HepG2 (cell line): Measurements from ENCODE around the gene SUPT6H. TPM values are rescaled to one million over a fixed set of nuclear protein-coding genes. Genes with fewer than 3 reads are reported as not detected.

Experiments used
- ATAC-seq: fragments of 200-7000 bp; cut with Tn5 transposase; 3 replicates; pipeline ENCODE4 v1.9.1; 2020; ENCODE audit warnings: mild to moderate bottlenecking, moderate library complexity
- BruUV-seq: library from RNA; stranded (reverse); fragments of 400-500 nt; replicated peaks from 2 replicates; lab custom pipeline; 2021; lab: Mats Ljungman, UMichigan
- CTCF ChIA-PET: fragments of 300-600 bp; formaldehyde crosslinking; extraction: SDS; loops from one replicate; lab custom pipeline; 2021; ENCODE audit warnings: low total read pairs, inconsistent platforms, low intra/inter-chr PET ratio; lab: Yijun Ruan, JAX
- POLR2A ChIA-PET: fragments of 350-600 bp; sonication (Branson Sonifier 250); formaldehyde crosslinking; loops from one replicate; lab custom pipeline; 2020; ENCODE audit warnings: antibody characterized with exemption, inconsistent platforms; lab: Yijun Ruan, JAX
- DNase-seq: peaks from one replicate; pipeline ENCODE4 v3.0.0-alpha.2; 2015; ENCODE audit warnings: low spot score
- FAIRE-seq: peaks from 3 replicates; lab custom pipeline; 2011; peaks lifted over from hg19 to GRCh38; lab: Jason Lieb, UNC
- H2AFZ ChIP-seq: one replicate; pipeline ENCODE4 v1.6.1; 2011; ENCODE audit warnings: low read length, inconsistent platforms
- H3K27ac ChIP-seq: fragments of 300-600 bp; 3 replicates; pipeline ENCODE4 v1.8.0; 2011; ENCODE audit warnings: mixed run types, mild to moderate bottlenecking, mixed read lengths, low read length, inconsistent platforms; ENCODE audit not compliant: insufficient read depth; ENCODE audit errors: extremely low read length
- H3K27me3 ChIP-seq, 2 experiments: fragments of 200-600 bp in 1 of 2; 2 replicates in 1 of 2; 3 replicates in 1 of 2; pipeline versions ENCODE4 v1.6.0 to v1.8.0; 2011; ENCODE audit warnings: low read length in 2 of 2, mild to moderate bottlenecking in 2 of 2, moderate library complexity in 2 of 2, inconsistent platforms in 1 of 2; ENCODE audit not compliant: insufficient read depth in 2 of 2, control insufficient read depth in 1 of 2
- H3K36me3 ChIP-seq, 2 experiments: fragments of 200-600 bp in 1 of 2; replicated peaks in 1 of 2; 2 replicates in 1 of 2; 3 replicates in 1 of 2; pipeline versions ENCODE4 v1.5.1 to v1.8.0; 2011; ENCODE audit warnings: low read length in 2 of 2, inconsistent platforms in 1 of 2; ENCODE audit not compliant: insufficient read depth in 2 of 2, control insufficient read depth in 1 of 2
- H3K4me1 ChIP-seq: 2 replicates; pipeline ENCODE4 v1.5.1; 2012; ENCODE audit warnings: low read length, inconsistent platforms; ENCODE audit not compliant: insufficient read depth
- H3K4me2 ChIP-seq: 2 replicates; pipeline ENCODE4 v1.6.0; 2011; ENCODE audit warnings: low read depth, low read length, inconsistent platforms
- H3K4me3 ChIP-seq, 3 experiments: fragments of 200-600 bp in 1 of 3; sonication (generic), shearing (Covaris generic) in 1 of 3; replicated peaks in 1 of 3; 2 replicates each; pipeline ENCODE4 v1.5.1; 2011 to 2016; ENCODE audit warnings: low read length in 3 of 3, inconsistent platforms in 2 of 3, low read depth in 2 of 3, mild to moderate bottlenecking in 2 of 3, control low read depth in 1 of 3, mixed read lengths in 1 of 3; ENCODE audit not compliant: insufficient read depth in 1 of 3
- H3K79me2 ChIP-seq: one replicate; pipeline ENCODE4 v1.6.1; 2011; ENCODE audit warnings: low read length, inconsistent platforms; ENCODE audit not compliant: insufficient read depth
- H3K9ac ChIP-seq: 2 replicates; pipeline ENCODE4 v1.6.0; 2011; ENCODE audit warnings: mild to moderate bottlenecking, low read depth, low read length, inconsistent platforms; ENCODE audit not compliant: insufficient read depth
- H3K9me3 ChIP-seq: 2 replicates; pipeline ENCODE4 v1.5.1; 2012; ENCODE audit warnings: mild to moderate bottlenecking, low read length
- H4K20me1 ChIP-seq: 2 replicates; pipeline ENCODE4 v1.6.0; 2011; ENCODE audit warnings: inconsistent platforms, mild to moderate bottlenecking, low read length, moderate library complexity; ENCODE audit not compliant: insufficient read depth
- ASH2L ChIP-seq: fragments of 300-600, 200-600 bp; sonication (generic); IDR thresholded peaks from 2 replicates; pipeline ENCODE4 v1.7.0; 2017; ENCODE audit warnings: low read depth, mild to moderate bottlenecking, moderate library complexity, mixed read lengths, low read length; ENCODE audit not compliant: insufficient read length
- KDM1A ChIP-seq: IDR thresholded peaks from 2 replicates; pipeline ENCODE4 v1.6.1; 2016; ENCODE audit warnings: missing compliant biosample characterization
- MTA3 ChIP-seq: sonication (generic); formaldehyde crosslinking; IDR thresholded peaks from 2 replicates; pipeline ENCODE4 v1.4.0; 2020; ENCODE audit warnings: missing genetic modification reagents
- PHF21A ChIP-seq: sonication (generic); formaldehyde crosslinking; IDR thresholded peaks from 2 replicates; pipeline ENCODE4 v1.5.0; 2020; ENCODE audit warnings: mild to moderate bottlenecking, missing genetic modification reagents
- POLR2AphosphoS5 ChIP-seq: IDR thresholded peaks from 2 replicates; pipeline ENCODE4 v1.6.1; 2012; ENCODE audit warnings: low read depth, low read length
- SKI ChIP-seq: fragments of 450-650 bp; IDR thresholded peaks from one replicate; pipeline ENCODE4 v1.6.1; 2018; ENCODE audit warnings: mild to moderate bottlenecking; ENCODE audit not compliant: partially characterized antibody
- SNAI1 ChIP-seq: sonication (generic); formaldehyde crosslinking; IDR thresholded peaks from 2 replicates; pipeline ENCODE4 v1.5.0; 2020; ENCODE audit warnings: mild to moderate bottlenecking, missing genetic modification reagents, borderline replicate concordance
- SP2 ChIP-seq: sonication (generic); formaldehyde crosslinking; IDR thresholded peaks from 2 replicates; pipeline ENCODE4 v1.5.1; 2020; ENCODE audit warnings: mild to moderate bottlenecking, missing genetic modification reagents
- SP5 ChIP-seq: IDR thresholded peaks from 2 replicates; pipeline ENCODE4 v1.6.1; 2016; ENCODE audit warnings: low read depth, borderline replicate concordance
- TGIF2 ChIP-seq: IDR thresholded peaks from 2 replicates; pipeline ENCODE4 v1.6.1; 2016; ENCODE audit warnings: control low read depth, missing compliant biosample characterization
- ZNF180 ChIP-seq: sonication (generic); formaldehyde crosslinking; IDR thresholded peaks from 2 replicates; pipeline ENCODE4 v1.4.0; 2020; ENCODE audit warnings: low read depth, missing genetic modification reagents, borderline replicate concordance
- ZNF496 ChIP-seq: sonication (generic); formaldehyde crosslinking; IDR thresholded peaks from 2 replicates; pipeline ENCODE4 v1.8.1; 2023; ENCODE audit warnings: mild to moderate bottlenecking, moderate library complexity, missing genetic modification reagents; ENCODE audit not compliant: insufficient replicate concordance
- ZNF607 ChIP-seq: sonication (generic); formaldehyde crosslinking; IDR thresholded peaks from 2 replicates; pipeline ENCODE4 v1.5.1; 2020; ENCODE audit warnings: missing genetic modification reagents, mild to moderate bottlenecking, borderline replicate concordance
- ZNF672 ChIP-seq: sonication (generic); formaldehyde crosslinking; IDR thresholded peaks from 2 replicates; pipeline ENCODE4 v1.8.1; 2022; ENCODE audit warnings: missing genetic modification reagents
- WGBS: methylation state at CpG from one replicate; pipeline ENCODE4 v1.1.6; 2017; ENCODE audit warnings: low lambda C conversion rate; 5-methylcytosine and 5-hydroxymethylcytosine counted together
- in situ Hi-C: cut with HindIII; loops from 2 replicates; pipeline ENCODE4 v1.10.0; 2017; ENCODE audit warnings: low pct_unique_long_range_greater_than_20kb; ENCODE audit not compliant: extremely low pct_ligation_motif_present
- intact Hi-C: fragments of 100-400 bp; cut with micrococcal nuclease; formaldehyde crosslinking; loops from one replicate; pipeline ENCODE4 v1.10.0; 2022; ENCODE audit not compliant: unreplicated experiment
- polyA plus RNA-seq, 8 experiments: library from polyadenylated mRNA; depleted of rRNA in 3 of 8; stranded (reverse) in 7 of 8; unstranded in 1 of 8; fragments of >200 nt; fragmentation: Illumina TruSeq in 4 of 8; extraction: Trizol in 4 of 8; gene quantifications; 2 replicates each; pipeline versions ENCODE4 v1.2.1 to v1.2.3, GENCODE V29; 2011 to 2016; ENCODE audit warnings: low read depth in 4 of 8, missing spikeins in 1 of 8, mixed read lengths in 1 of 8; ENCODE audit not compliant: insufficient read depth in 1 of 8
- total RNA-seq, 5 experiments: library from RNA; depleted of rRNA; stranded (reverse); fragments of >200 nt; fragmentation: Illumina TruSeq; extraction: Trizol; gene quantifications; 2 replicates each; pipeline ENCODE4 v1.2.3, GENCODE V29; 2016; ENCODE audit warnings: low read depth in 1 of 5
- TF ChIP-seq, protein P1 (sequence below): sonication (generic); formaldehyde crosslinking; IDR thresholded peaks from 2 replicates; pipeline ENCODE4 v1.8.0; 2023; ENCODE audit warnings: mild to moderate bottlenecking, missing genetic modification reagents
- TF ChIP-seq, protein P2 (sequence below): IDR thresholded peaks from 2 replicates; pipeline ENCODE4 v1.6.1; 2016; ENCODE audit warnings: missing compliant biosample characterization, missing genetic modification reagents, borderline replicate concordance
- TF ChIP-seq, protein P3 (sequence below): sonication (generic); formaldehyde crosslinking; IDR thresholded peaks from 2 replicates; pipeline ENCODE4 v1.8.1; 2023; ENCODE audit warnings: mild to moderate bottlenecking, missing genetic modification reagents
- TF ChIP-seq, protein P4 (sequence below): sonication (generic); formaldehyde crosslinking; conservative IDR thresholded peaks from 2 replicates; pipeline ENCODE4 v1.8.0; 2022; ENCODE audit warnings: mild to moderate bottlenecking, moderate library complexity, missing genetic modification reagents
- TF ChIP-seq, protein P5 (sequence below): sonication (generic); formaldehyde crosslinking; IDR thresholded peaks from 2 replicates; pipeline ENCODE4 v1.8.1; 2023; ENCODE audit warnings: mild to moderate bottlenecking, missing genetic modification reagents, borderline replicate concordance

SUPT6H gene
- total and polyA plus RNA-seq, 2 of the 13 experiments (the other 11 are each of a cell fraction or from before 2014, with no cell fraction given) = 32.7 to 39.9 TPM

DNA sequence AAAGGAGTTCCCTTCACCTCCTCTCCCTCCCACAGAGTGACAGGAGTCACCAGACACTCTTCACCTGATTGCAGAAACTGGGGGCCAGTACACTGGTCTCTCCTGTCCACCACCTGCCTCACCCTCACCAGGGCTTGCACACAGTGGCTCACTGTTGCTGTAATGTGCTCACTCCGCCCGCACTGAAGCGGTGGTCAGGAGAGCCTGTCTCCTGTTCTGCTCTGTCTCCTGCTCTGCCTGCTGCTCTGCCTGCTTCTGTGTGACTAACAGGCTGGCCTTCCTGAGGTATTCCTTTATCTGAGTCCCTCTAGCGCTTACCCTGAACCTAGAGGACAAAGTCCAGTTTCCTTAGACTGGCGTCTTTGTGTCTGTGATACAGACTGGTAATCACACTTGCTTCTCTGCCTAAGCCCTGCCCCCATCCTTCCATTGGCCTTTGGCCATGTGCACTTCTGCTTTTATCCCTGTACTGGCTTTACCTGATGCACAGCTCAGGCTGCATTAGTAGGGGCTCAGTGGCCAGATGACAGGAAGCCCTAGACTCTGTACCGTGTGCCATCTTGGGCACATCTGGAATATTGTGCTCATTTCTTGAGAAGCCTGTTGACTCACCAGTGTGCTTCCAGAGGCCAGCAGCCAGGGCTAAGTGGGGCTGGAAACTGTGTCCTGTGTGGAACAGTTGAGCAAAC, 36.4 kb downstream of the SUPT6H start:
- ATAC-seq (peak; percentile 95), FAIRE-seq (peak; percentile 100), DNase-seq (peak; percentile 100)
- no peaks in the 10 kb centered on the region for H3K79me2 ChIP-seq
- no peaks in the 10 kb centered on the region for H3K9me3 ChIP-seq
- intact Hi-C loops (loop anchor here (2.0 to 5.0 kb wide), 2 partner anchors 28 to 36 kb away; partner anchors contain the start of genes SDF2, SUPT6H and TLCD1), in situ Hi-C loops (no loop called here)
- no TSS peak for BruUV-seq
- ChIA-PET CTCF (no interaction called here), POLR2A (interaction anchor here (0.7 to 8.2 kb wide), 18 partner anchors 10 to 328 kb away, joined by 3 to 145 read pairs (median 5); partner anchors contain the start of genes BLTP2, NEK8, PIGS and PROCA1)
- no peak overlapping the region for H2AFZ ChIP-seq
- peak overlapping the region; percentile 68 for H3K9ac ChIP-seq
- no peaks in the 10 kb centered on the region for H3K27me3 ChIP-seq
- H3K36me3 ChIP-seq = peaks cover 46 to 80% of the 10 kb centered on the region in 2 experiments
- 0% methylated on average over 6 of the region's 6 CpGs for WGBS
- H3K4me1 ChIP-seq = peaks cover 72% of the 10 kb centered on the region
- no peaks in the 10 kb centered on the region for H4K20me1 ChIP-seq
- H3K4me2 ChIP-seq = peak overlapping the region; percentile 57
- H3K27ac ChIP-seq = peak overlapping the region; percentile 91
- H3K4me3 ChIP-seq = peak overlapping the region in 1 of 3 experiments; percentile 20; a peak in 1 of 6 replicates
- TF ChIP-seq, protein P1, sequence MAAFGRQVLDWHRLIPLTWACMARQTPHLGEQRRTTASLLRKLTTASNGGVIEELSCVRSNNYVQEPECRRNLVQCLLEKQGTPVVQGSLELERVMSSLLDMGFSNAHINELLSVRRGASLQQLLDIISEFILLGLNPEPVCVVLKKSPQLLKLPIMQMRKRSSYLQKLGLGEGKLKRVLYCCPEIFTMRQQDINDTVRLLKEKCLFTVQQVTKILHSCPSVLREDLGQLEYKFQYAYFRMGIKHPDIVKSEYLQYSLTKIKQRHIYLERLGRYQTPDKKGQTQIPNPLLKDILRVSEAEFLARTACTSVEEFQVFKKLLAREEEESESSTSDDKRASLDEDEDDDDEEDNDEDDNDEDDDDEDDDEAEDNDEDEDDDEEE (CRISPR knock-in tag) = no peak
- TF ChIP-seq, protein P2, sequence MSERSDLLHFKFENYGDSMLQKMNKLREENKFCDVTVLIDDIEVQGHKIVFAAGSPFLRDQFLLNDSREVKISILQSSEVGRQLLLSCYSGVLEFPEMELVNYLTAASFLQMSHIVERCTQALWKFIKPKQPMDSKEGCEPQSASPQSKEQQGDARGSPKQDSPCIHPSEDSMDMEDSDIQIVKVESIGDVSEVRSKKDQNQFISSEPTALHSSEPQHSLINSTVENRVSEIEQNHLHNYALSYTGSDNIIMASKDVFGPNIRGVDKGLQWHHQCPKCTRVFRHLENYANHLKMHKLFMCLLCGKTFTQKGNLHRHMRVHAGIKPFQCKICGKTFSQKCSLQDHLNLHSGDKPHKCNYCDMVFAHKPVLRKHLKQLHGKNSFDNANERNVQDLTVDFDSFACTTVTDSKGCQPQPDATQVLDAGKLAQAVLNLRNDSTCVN (CRISPR knock-in tag) = peak; percentile 68; the same call in 1 of the 2 replicates
- TF ChIP-seq MTA3 (CRISPR knock-in tag) = no peak
- TF ChIP-seq KDM1A (CRISPR knock-in tag) = no peak
- TF ChIP-seq ZNF607 (CRISPR knock-in tag) = 0 out of 2 replicates have a peak, but pooled peaks have one; percentile 57
- TF ChIP-seq, protein P3, sequence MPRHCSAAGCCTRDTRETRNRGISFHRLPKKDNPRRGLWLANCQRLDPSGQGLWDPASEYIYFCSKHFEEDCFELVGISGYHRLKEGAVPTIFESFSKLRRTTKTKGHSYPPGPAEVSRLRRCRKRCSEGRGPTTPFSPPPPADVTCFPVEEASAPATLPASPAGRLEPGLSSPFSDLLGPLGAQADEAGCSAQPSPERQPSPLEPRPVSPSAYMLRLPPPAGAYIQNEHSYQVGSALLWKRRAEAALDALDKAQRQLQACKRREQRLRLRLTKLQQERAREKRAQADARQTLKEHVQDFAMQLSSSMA = no peak
- peak; percentile 82 for TF ChIP-seq ASH2L
- peak; percentile 77 for TF ChIP-seq PHF21A (CRISPR knock-in tag)
- 0 out of 2 replicates have a peak, but pooled peaks have one; percentile 49 for TF ChIP-seq SNAI1 (CRISPR knock-in tag)
- peak; percentile 62 for TF ChIP-seq TGIF2
- TF ChIP-seq ZNF180 = no peak
- TF ChIP-seq SP5 = peak; percentile 64
- TF ChIP-seq, protein P4, sequence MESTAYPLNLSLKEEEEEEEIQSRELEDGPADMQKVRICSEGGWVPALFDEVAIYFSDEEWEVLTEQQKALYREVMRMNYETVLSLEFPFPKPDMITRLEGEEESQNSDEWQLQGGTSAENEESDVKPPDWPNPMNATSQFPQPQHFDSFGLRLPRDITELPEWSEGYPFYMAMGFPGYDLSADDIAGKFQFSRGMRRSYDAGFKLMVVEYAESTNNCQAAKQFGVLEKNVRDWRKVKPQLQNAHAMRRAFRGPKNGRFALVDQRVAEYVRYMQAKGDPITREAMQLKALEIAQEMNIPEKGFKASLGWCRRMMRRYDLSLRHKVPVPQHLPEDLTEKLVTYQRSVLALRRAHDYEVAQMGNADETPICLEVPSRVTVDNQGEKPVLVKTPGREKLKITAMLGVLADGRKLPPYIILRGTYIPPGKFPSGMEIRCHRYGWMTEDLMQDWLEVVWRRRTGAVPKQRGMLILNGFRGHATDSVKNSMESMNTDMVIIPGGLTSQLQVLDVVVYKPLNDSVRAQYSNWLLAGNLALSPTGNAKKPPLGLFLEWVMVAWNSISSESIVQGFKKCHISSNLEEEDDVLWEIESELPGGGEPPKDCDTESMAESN (CRISPR knock-in tag) = no peak
- no peak for TF ChIP-seq SP2 (CRISPR knock-in tag)
- TF ChIP-seq ZNF672 (CRISPR knock-in tag) = 0 out of 2 replicates have a peak, but pooled peaks have one; percentile 74
- peak; percentile 93 for TF ChIP-seq SKI
- peak; percentile 84 for TF ChIP-seq POLR2AphosphoS5
- no peak for TF ChIP-seq ZNF496
- TF ChIP-seq, protein P5, sequence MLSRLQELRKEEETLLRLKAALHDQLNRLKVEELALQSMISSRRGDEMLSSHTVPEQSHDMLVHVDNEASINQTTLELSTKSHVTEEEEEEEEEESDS (CRISPR knock-in tag) = peak; percentile 66; the same call in 1 of the 2 replicates
